Epithelial cell of esophagus (primary cell): ENCODE results near the gene MEGF6.
A peak's percentile ranks its signal among the peaks of the same experiment; 100 is the strongest.

Experiments used
- DNase-seq: peaks from one replicate; pipeline ENCODE4 v3.0.0; 2010; ENCODE audit warnings: low read depth
- H3K4me3 ChIP-seq: 2 replicates; pipeline ENCODE4 v1.5.1; 2011; ENCODE audit warnings: mild to moderate bottlenecking, low read length, control low read depth
- TF ChIP-seq, protein P1 (sequence below): IDR thresholded peaks from 2 replicates; pipeline ENCODE4 v1.5.1; 2011; ENCODE audit warnings: low read depth, mild to moderate bottlenecking, low read length, control low read depth, inconsistent platforms; ENCODE audit not compliant: insufficient read depth; ENCODE audit errors: missing control alignments

Gene MEGF6

DNA sequence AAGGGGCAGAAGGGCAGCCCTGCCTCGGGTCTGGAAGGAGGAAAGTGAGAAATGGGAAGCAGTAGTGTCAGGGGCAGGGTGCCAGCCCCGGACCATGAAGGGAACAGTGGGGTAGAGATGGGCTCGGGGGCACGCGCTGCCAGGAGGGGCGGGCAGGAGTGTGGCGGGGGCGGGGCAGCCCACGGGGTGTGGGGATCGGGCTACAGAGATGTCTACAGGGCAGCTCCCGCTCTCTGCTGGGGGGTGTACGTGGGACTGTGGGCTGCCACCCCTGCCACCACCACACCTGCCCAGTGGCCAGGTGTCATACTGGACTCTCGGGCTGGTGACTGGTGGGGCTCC lies 149.4 kb downstream of the MEGF6 start:
- H3K4me3 ChIP-seq: no peak overlapping the region

DNA sequence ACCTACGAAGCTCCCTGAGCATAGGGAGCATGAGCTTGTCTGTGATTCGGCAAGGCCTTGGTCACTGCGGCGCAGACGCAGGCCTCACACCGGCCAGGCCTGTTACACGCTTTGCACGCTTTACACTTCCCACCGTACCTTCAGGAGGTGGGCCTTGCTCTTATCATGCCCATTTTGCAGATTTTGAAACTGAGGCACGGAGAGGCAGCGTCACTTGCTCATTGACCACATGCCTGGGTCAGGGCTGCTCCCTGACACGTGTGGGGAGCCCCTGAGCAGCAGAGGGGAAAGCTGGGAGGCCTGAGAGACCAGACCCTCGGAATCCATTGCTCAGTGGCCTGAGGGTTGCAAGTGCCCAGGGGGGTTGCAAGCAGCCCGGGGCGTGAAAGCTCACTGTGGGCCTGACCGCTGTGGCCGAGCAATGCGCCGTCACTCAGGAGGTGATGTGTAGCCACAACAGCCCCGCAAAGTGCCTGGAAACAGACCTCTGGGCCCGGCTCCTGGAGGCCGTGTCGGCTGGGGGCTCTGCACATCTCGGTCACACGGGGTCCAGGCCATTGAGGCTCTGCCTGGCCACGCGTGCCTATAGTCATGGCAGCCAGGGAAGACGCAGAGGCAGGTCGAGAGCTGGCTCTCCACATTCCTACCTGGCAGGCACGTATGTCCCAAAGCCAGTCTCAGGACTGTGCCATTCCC lies 149.9 kb downstream of the MEGF6 start:
- no peak overlapping the region for H3K4me3 ChIP-seq
- TF ChIP-seq, protein P1, sequence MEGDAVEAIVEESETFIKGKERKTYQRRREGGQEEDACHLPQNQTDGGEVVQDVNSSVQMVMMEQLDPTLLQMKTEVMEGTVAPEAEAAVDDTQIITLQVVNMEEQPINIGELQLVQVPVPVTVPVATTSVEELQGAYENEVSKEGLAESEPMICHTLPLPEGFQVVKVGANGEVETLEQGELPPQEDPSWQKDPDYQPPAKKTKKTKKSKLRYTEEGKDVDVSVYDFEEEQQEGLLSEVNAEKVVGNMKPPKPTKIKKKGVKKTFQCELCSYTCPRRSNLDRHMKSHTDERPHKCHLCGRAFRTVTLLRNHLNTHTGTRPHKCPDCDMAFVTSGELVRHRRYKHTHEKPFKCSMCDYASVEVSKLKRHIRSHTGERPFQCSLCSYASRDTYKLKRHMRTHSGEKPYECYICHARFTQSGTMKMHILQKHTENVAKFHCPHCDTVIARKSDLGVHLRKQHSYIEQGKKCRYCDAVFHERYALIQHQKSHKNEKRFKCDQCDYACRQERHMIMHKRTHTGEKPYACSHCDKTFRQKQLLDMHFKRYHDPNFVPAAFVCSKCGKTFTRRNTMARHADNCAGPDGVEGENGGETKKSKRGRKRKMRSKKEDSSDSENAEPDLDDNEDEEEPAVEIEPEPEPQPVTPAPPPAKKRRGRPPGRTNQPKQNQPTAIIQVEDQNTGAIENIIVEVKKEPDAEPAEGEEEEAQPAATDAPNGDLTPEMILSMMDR: no peak
- no peak for DNase-seq

More for the DNA sequence above, 149.4 kb downstream of the MEGF6 start:
- TF ChIP-seq, protein P1: no peak
- no peak for DNase-seq

DNA sequence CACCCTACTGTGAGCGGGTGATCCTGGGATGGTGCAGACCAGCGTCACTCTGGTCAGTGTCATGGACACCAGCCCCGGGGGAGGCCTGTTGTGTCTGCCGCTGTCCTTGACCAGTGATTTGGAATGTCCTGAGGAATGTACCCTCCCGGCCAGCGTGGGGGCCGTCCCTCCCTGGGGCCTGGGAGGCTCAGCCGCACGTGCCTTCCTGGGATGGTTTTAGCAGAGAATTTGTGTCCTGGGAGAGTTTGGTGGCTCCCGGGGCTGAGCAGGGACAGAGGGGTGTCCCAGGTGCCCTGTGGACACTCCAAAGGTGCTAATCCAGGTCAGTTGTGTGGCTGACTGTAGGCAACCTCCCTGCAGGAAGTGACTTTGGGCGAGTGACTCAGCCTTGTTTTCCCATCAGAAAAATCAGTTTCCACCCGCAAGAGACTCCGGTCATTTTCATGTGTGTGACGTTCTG lies 150.6 kb downstream of the MEGF6 start:
- H3K4me3 ChIP-seq: no peak overlapping the region
- TF ChIP-seq, protein P1: no peak
- DNase-seq: peak; percentile 28

DNA sequence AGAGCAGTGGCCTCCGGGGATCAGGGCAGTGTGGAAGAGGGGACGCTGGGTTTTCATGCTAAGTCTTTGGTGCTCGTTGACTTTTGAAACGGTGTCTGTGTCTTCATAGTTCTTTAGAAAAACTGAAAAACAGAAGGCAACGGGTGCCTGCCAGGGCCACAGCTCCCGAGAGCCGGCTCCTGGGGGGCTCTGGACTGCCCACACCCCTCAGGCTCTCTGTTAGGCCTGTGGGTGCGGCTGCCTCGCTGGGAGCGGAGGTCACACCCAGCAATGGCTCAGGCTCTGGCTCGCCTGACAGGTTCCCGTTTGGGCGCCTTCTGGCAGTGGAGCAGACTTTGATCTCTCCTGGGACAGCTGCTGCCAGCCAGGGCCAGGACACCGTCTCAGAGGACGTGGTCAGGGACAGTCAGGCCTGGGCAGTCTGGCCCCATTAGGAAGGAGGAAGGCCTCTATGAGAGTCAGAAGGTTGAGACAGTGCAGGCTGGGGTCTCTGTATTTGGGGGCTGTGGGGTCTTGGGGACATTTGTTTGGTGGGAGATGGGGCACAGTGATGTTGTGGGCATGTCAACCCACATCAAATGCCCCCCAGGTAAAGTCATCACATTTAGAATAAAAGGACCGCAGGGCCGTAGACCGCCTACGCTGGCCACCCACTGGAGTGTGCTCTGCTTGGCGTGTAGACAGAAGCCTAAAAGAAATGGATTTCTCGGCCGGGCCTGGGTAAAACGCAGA lies 151.2 kb downstream of the MEGF6 start:
- peak; percentile 61 for DNase-seq
- TF ChIP-seq, protein P1: no peak
- no peak overlapping the region for H3K4me3 ChIP-seq

DNA sequence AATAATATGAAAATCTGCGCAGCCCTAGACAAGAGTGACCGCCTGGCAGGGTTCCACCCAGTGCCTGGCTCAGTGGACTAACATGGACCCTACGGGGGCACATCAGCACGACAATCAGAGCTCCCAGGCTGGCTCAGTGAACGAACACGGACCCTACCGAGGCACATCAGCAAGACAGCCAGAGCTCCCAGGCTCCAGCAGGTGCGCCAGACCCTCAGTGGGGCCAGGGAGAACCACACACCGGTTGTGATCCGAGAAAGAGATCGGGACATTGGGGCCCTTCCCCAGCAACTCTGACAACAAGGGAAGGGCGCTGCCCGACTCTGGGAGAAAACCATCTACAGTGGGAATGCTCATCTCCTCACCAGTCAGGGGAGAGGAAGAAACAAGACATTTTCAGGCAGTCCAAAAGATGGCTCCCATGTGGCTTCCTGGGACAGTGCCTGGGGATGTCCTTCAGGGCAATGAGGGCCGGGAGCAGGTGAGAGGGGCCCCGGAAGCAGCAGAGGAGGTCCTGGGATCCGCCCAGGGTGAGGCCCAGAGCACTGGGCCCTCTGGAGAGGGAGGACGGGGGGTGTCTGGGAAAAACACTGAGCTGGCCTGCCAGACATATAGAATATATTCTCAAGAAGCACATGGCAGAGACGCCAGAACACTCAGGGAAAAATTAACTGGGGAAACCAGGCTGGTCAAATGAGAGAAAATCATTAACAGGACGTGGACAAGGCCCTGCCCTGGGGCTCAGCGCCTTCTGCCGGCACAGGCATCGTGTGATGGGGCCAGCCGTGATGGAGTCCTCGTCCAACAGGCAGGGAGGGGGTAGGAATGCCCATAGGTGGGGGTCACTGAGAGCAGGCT lies 152.0 kb downstream of the MEGF6 start:
- no peak for DNase-seq
- TF ChIP-seq, protein P1: no peak
- no peak overlapping the region for H3K4me3 ChIP-seq

DNA sequence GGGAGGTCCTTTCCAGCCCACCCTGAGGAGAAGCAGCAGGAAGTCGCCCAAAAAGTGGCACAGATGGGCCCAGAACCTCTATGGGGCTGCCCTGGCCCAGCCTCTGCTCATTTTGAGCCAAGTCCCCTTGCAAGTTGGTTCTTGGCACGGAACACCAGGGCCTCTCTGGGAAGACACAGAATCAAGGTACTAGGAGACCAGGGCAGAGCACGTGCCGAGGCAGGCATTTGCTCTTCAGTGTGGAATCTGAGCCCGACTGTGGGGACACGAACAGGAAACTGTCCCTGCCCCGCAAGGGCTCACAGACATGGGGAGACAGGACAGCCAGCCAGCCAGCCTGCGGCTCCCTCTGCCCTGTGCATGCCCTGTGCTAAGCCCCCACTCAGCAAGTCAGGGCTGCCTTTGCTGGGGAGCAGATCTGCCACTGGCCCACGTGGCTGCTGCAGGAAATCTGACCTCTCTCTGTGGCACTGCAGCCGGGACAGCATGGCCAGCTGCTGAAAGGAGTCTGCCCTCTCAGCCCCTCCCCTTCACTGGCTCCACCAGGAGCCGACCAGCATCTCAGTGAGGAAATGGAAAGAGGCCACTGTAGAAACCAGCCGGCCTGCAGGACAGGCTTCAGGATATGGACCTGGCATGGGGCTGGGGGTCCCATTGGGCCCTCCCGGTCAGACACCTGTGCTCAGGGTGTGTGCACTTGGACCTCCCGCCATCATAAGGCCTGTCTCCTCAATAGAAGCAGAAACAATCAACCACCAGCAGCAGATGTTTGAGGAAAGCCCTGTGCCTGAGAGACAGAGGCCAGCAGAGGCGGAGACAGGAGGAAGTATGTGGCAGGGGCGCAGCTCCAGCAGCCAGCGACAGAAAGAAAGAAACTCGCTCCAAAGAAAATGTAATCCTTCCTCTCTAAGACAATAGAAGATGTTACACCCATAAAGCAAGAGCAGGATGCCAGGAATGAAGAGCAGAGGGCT lies 153.1 kb downstream of the MEGF6 start:
- no peak overlapping the region for H3K4me3 ChIP-seq
- TF ChIP-seq, protein P1: no peak
- no peak for DNase-seq
